PC-9 (cell line): Measurements from ENCODE around the gene CNKSR3. TPM values are rescaled to one million over a fixed set of nuclear protein-coding genes. Genes with fewer than 3 reads are reported as not detected.

ENCODE experiments used
- BruUV-seq: library from RNA; stranded (reverse); fragments of 400-500 nt; replicated peaks from 2 replicates; lab custom pipeline; 2021; lab: Mats Ljungman, UMichigan
- CTCF ChIA-PET: fragments of 300-600 bp; sonication (Branson Sonifier 250); formaldehyde crosslinking; loops from one replicate; lab custom pipeline; 2022; ENCODE audit warnings: antibody characterized with exemption; lab: Charles Lee
- POLR2A ChIA-PET: fragments of 300-600 bp; sonication (Branson Sonifier 250); formaldehyde crosslinking; loops from one replicate; lab custom pipeline; 2022; ENCODE audit warnings: antibody characterized with exemption; ENCODE audit not compliant: unreplicated experiment; lab: Charles Lee
- DNase-seq, 2 experiments: peaks; one replicate each; pipeline versions ENCODE4 v3.0.0 to v3.0.0-alpha.2; 2015 to 2022; ENCODE audit warnings: mixed read lengths in 1 of 2
- H2AFZ ChIP-seq: fragments of 200-600 bp; sonication (generic); 2 replicates; pipeline ENCODE4 v1.8.1; 2017; ENCODE audit warnings: antibody characterized with exemption
- H3F3A ChIP-seq: fragments of 200-600 bp; sonication (generic); 2 replicates; pipeline ENCODE4 v1.8.1; 2017; ENCODE audit warnings: antibody characterized with exemption, mild to moderate bottlenecking, low read depth; ENCODE audit not compliant: insufficient read depth
- H3K27ac ChIP-seq: fragments of 200-600 bp; sonication (generic); 2 replicates; pipeline ENCODE4 v1.6.1; 2016; ENCODE audit warnings: mixed run types
- H3K27me3 ChIP-seq: fragments of 200-600 bp; sonication (generic); 2 replicates; pipeline ENCODE4 v1.6.1; 2016; ENCODE audit warnings: low read depth, mixed run types; ENCODE audit not compliant: insufficient read depth
- H3K36me3 ChIP-seq: fragments of 200-600 bp; sonication (generic); 2 replicates; pipeline ENCODE4 v1.6.1; 2016; ENCODE audit warnings: low read depth, mixed run types
- H3K4me1 ChIP-seq: fragments of 200-600 bp; sonication (generic); replicated peaks from 2 replicates; pipeline ENCODE4 v1.6.1; 2016; ENCODE audit warnings: mixed run types; ENCODE audit not compliant: insufficient read depth
- H3K4me2 ChIP-seq: fragments of 200-600 bp; sonication (generic); 2 replicates; pipeline ENCODE4 v1.6.1; 2017; ENCODE audit warnings: mixed run types
- H3K4me3 ChIP-seq: fragments of 200-600 bp; sonication (generic); 2 replicates; pipeline ENCODE4 v1.6.1; 2016; ENCODE audit warnings: mixed run types
- H3K79me2 ChIP-seq: fragments of 200-600 bp; sonication (generic); 2 replicates; pipeline ENCODE4 v1.6.1; 2017; ENCODE audit warnings: low read depth, mixed run types
- H3K9me2 ChIP-seq: fragments of 200-600 bp; sonication (generic); 2 replicates; pipeline ENCODE4 v1.8.1; 2017; ENCODE audit warnings: mild to moderate bottlenecking; ENCODE audit not compliant: insufficient read depth
- H3K9me3 ChIP-seq: fragments of 200-600 bp; sonication (generic); 2 replicates; pipeline ENCODE4 v1.8.1; 2016; ENCODE audit warnings: low read depth; ENCODE audit not compliant: insufficient read depth
- H4K20me1 ChIP-seq: fragments of 200-600 bp; sonication (generic); 2 replicates; pipeline ENCODE4 v1.8.1; 2017; ENCODE audit not compliant: insufficient read depth
- EZH2 ChIP-seq: fragments of 200-600 bp; sonication (generic); IDR thresholded peaks from 2 replicates; pipeline ENCODE4 v1.8.0; 2017; ENCODE audit warnings: antibody characterized with exemption, low read depth
- intact Hi-C: fragments of 100-400 bp; cut with micrococcal nuclease; formaldehyde crosslinking; loops from one replicate; pipeline ENCODE4 v1.10.0; 2022; ENCODE audit not compliant: unreplicated experiment
- total RNA-seq: library from RNA; stranded (reverse); gene quantifications from 2 replicates; pipeline ENCODE4 v1.2.3, GENCODE V29; 2021
- TF ChIP-seq, protein P1 (sequence below): fragments of 200-600 bp; sonication (generic); conservative IDR thresholded peaks from 2 replicates; pipeline ENCODE4 v1.6.1; 2017; ENCODE audit warnings: mixed run types, antibody characterized with exemption, mild to moderate bottlenecking, moderate library complexity

CNKSR3 gene
- total RNA-seq, 1 experiment from 2014 or later = 4.7 TPM

DNA sequence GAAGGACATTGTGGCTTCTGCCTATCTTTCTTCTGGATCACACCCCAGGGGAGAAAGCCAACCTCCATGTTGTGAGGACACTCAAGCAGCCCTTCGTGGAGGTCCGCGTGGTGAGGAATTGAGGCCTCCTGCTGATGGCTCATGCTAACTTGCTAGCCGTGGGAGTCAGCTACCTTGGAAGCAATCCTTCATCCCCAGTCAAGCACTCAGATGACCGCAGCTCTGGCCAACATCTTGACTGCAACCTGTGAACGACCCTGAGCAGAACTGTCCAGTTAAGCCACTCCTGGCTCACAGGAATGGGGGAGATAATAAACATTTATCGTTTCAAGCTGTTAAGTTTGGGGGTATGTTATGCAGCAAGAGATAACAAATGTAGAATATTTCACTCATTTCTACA lies 10.9 kb upstream of the CNKSR3 start:
- H4K20me1 ChIP-seq = no peaks in the 10 kb centered on the region
- no peaks in the 10 kb centered on the region for H3K79me2 ChIP-seq
- BruUV-seq = no TSS peak
- H3K4me2 ChIP-seq = no peak overlapping the region
- no peak overlapping the region for H3K4me3 ChIP-seq
- TF ChIP-seq, protein P1, sequence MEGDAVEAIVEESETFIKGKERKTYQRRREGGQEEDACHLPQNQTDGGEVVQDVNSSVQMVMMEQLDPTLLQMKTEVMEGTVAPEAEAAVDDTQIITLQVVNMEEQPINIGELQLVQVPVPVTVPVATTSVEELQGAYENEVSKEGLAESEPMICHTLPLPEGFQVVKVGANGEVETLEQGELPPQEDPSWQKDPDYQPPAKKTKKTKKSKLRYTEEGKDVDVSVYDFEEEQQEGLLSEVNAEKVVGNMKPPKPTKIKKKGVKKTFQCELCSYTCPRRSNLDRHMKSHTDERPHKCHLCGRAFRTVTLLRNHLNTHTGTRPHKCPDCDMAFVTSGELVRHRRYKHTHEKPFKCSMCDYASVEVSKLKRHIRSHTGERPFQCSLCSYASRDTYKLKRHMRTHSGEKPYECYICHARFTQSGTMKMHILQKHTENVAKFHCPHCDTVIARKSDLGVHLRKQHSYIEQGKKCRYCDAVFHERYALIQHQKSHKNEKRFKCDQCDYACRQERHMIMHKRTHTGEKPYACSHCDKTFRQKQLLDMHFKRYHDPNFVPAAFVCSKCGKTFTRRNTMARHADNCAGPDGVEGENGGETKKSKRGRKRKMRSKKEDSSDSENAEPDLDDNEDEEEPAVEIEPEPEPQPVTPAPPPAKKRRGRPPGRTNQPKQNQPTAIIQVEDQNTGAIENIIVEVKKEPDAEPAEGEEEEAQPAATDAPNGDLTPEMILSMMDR = no peak
- no peak for TF ChIP-seq EZH2
- H3K27ac ChIP-seq = no peak overlapping the region
- H3K9me3 ChIP-seq = no peaks in the 10 kb centered on the region
- H3K4me1 ChIP-seq = no peaks in the 10 kb centered on the region
- H3K36me3 ChIP-seq = no peaks in the 10 kb centered on the region
- no peaks in the 10 kb centered on the region for H3F3A ChIP-seq
- no peak overlapping the region for H2AFZ ChIP-seq
- H3K9me2 ChIP-seq = no peaks in the 10 kb centered on the region
- ChIA-PET CTCF (no interaction called here), POLR2A (no interaction called here)
- intact Hi-C loops = no loop called here
- no peak for DNase-seq
- H3K27me3 ChIP-seq = no peaks in the 10 kb centered on the region

DNA sequence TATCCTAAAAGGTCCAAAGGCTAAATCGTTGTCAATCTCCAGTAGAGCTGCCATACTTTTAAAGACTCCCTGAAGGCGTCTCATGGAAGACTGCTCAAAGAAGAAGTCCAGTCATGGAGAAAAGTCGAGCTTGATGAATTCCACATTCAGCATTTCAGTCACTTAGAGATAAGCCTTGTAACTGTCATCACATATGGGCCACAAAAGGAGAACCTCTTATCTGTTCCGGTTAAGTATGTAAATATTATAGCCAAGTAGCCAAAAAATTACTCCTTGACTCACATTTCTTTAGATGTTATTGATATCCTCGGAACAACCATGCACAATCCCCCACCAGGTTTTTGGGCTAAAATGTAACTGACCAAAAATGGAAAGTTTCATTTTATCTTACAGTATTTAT lies 9.8 kb upstream of the CNKSR3 start:
- Histone ChIP-seq H3K79me2 (no peaks in the 10 kb centered on the region), H3K4me2 (no peak overlapping the region), H4K20me1 (no peaks in the 10 kb centered on the region), H3K27me3 (no peaks in the 10 kb centered on the region), H3K9me2 (no peaks in the 10 kb centered on the region), H3K4me3 (no peak overlapping the region), H3K36me3 (no peaks in the 10 kb centered on the region), H3K9me3 (no peaks in the 10 kb centered on the region), H3F3A (no peaks in the 10 kb centered on the region), H3K27ac (no peak overlapping the region), H2AFZ (no peak overlapping the region), H3K4me1 (no peaks in the 10 kb centered on the region)
- DNase-seq = no peak
- TF ChIP-seq, protein P1 = no peak
- no peak for TF ChIP-seq EZH2
- CTCF ChIA-PET = no interaction called here
- intact Hi-C loops = no loop called here
- BruUV-seq = no TSS peak
- POLR2A ChIA-PET = interaction anchor here (0.5 to 0.9 kb wide), 2 partner anchors 32 to 128 kb away, joined by 7 to 16 read pairs; no protein-coding TSS in a partner anchor

DNA sequence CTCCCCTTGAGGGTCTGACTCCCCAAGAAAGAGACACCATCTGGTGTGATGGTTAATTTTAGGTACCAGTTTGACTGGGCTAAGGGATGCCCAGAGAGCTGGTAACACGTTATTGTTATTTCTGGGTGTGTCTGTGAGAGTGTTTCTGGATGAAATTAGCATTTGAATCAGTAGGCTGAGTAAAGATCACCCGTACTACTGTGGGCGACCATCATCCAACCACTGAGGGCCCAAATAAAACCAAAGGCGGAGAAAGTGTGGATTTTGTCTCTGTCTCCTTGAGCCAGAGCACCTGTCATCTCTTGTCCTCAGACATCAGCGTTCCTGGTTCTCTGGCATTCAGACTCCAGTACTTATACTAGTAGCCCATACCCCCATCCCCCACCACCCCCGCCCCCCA lies 7.9 kb upstream of the CNKSR3 start:
- TF ChIP-seq, protein P1 = no peak
- no peak for TF ChIP-seq EZH2
- no peak overlapping the region for H3K4me2 ChIP-seq
- no peaks in the 10 kb centered on the region for H3K4me1 ChIP-seq
- no peaks in the 10 kb centered on the region for H3K27me3 ChIP-seq
- no peaks in the 10 kb centered on the region for H3K9me2 ChIP-seq
- ChIA-PET CTCF (no interaction called here), POLR2A (interaction anchor here (0.6 kb wide), 1 partner anchor 213 kb away, joined by 4 read pairs; no protein-coding TSS in a partner anchor)
- DNase-seq = no peak
- no peaks in the 10 kb centered on the region for H4K20me1 ChIP-seq
- H3K27ac ChIP-seq = no peak overlapping the region
- H3K4me3 ChIP-seq = no peak overlapping the region
- intact Hi-C loops = loop anchor here (10.0 kb wide), 1 partner anchor 134 kb away; no protein-coding TSS in a partner anchor
- no peak overlapping the region for H2AFZ ChIP-seq
- H3K36me3 ChIP-seq = no peaks in the 10 kb centered on the region
- no peaks in the 10 kb centered on the region for H3F3A ChIP-seq
- no peaks in the 10 kb centered on the region for H3K9me3 ChIP-seq
- no TSS peak for BruUV-seq
- no peaks in the 10 kb centered on the region for H3K79me2 ChIP-seq
